Measurements from ENCODE around the gene OXNAD1. TPM values are rescaled to one million over a fixed set of nuclear protein-coding genes. Genes with fewer than 3 reads are reported as not detected.

Gene OXNAD1
- total RNA-seq, 1 experiment from 2014 or later, result 12.1 TPM

DNA sequence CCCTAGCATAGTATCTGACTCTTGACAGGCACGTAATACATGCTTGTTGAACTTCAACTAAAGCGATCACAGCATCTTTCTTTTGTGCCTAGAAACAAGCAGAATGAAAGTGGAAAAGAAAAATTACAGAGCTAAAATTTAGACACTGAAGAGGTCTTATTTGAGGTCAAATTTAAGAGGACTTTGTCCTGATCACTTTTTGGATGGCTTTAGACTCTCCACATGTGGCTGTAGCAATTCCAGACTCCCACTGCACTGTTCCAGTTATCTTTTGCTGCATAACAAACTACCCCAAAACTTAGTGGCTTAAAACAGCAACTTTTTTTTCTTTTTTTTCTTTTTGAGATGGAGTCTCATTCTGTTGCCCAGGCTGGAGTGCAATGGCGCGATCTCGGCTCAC, 23.8 kb upstream of the OXNAD1 start:
- intact Hi-C loops (cut with micrococcal nuclease), result no loop called here
- RAD21 ChIA-PET (ENCODE audit: low non-redundant PET in 1 of 2, low total read pairs in 2 of 2, uncharacterized antibody in 2 of 2, unreplicated experiment in 2 of 2), result no interaction called here
- DNase-seq (ENCODE audit: low read depth, low spot score) (no peak), ATAC-seq (no peak)
- H3K4me1 ChIP-seq (ENCODE audit: control insufficient read depth in 1 of 2, insufficient read depth in 2 of 2, low read length in 2 of 2), result peaks cover 0 to 16% of the 10 kb centered on the region in 2 experiments; a peak in 2 of 4 replicates
- H3K9me2 ChIP-seq (ENCODE audit: insufficient read depth), result no peaks in the 10 kb centered on the region
- POLR2A ChIA-PET, result no interaction called here
- TF ChIP-seq POLR2A (IDR thresholded peaks at IDR 0.05; ENCODE audit: borderline replicate concordance, extremely low read depth, insufficient read depth, insufficient read length) (no peak), SRF (IDR thresholded peaks at IDR 0.05; ENCODE audit: low read depth) (no peak), SP1 (IDR thresholded peaks at IDR 0.05; ENCODE audit: low read depth) (no peak), ELF1 (IDR thresholded peaks at IDR 0.05; ENCODE audit: borderline replicate concordance, low read depth) (no peak), ZNF274 (IDR thresholded peaks at IDR 0.05; ENCODE audit: low read depth, low read length) (no peak), EGR1 (IDR thresholded peaks at IDR 0.05; ENCODE audit: low read depth) (no peak), EZH2phosphoT487 (IDR thresholded peaks at IDR 0.05; ENCODE audit: borderline replicate concordance) (no peak)
- TF ChIP-seq, protein P1, sequence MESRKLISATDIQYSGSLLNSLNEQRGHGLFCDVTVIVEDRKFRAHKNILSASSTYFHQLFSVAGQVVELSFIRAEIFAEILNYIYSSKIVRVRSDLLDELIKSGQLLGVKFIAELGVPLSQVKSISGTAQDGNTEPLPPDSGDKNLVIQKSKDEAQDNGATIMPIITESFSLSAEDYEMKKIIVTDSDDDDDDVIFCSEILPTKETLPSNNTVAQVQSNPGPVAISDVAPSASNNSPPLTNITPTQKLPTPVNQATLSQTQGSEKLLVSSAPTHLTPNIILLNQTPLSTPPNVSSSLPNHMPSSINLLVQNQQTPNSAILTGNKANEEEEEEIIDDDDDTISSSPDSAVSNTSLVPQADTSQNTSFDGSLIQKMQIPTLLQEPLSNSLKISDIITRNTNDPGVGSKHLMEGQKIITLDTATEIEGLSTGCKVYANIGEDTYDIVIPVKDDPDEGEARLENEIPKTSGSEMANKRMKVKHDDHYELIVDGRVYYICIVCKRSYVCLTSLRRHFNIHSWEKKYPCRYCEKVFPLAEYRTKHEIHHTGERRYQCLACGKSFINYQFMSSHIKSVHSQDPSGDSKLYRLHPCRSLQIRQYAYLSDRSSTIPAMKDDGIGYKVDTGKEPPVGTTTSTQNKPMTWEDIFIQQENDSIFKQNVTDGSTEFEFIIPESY (IDR thresholded peaks at IDR 0.05; ENCODE audit: extremely low read depth, insufficient replicate concordance, low read length), result no peak
- TF ChIP-seq, protein P2, sequence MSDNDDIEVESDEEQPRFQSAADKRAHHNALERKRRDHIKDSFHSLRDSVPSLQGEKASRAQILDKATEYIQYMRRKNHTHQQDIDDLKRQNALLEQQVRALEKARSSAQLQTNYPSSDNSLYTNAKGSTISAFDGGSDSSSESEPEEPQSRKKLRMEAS (IDR thresholded peaks at IDR 0.05), result no peak
- no peak overlapping the region for H3K27ac ChIP-seq (ENCODE audit: low read depth, low read length)
- H3K79me2 ChIP-seq (ENCODE audit: insufficient read depth, low read length), result no peaks in the 10 kb centered on the region
- no peak overlapping the region for H3K9ac ChIP-seq (ENCODE audit: low read length)
- no peaks in the 10 kb centered on the region for H3K9me3 ChIP-seq (ENCODE audit: control insufficient read depth in 1 of 2, insufficient read depth in 1 of 2, low read depth in 1 of 2, low read length in 2 of 2)
- CTCF ChIA-PET, result no interaction called here
- H3K4me2 ChIP-seq (ENCODE audit: low read length), result no peak overlapping the region
- no peaks in the 10 kb centered on the region for H3K36me3 ChIP-seq (ENCODE audit: control insufficient read depth in 1 of 2, insufficient read depth in 2 of 2, low read length in 2 of 2)
- BruUV-seq (replicated peaks), result no TSS peak
- no peak overlapping the region for H2AFZ ChIP-seq (ENCODE audit: low read depth, low read length, poor library complexity, severe bottlenecking)
- H4K20me1 ChIP-seq (ENCODE audit: insufficient read depth), result no peaks in the 10 kb centered on the region
- no peaks in the 10 kb centered on the region for H3K27me3 ChIP-seq (ENCODE audit: insufficient read depth, low read length)
- no peak overlapping the region for H3K4me3 ChIP-seq (replicated peaks in 1 of 2; ENCODE audit: low read depth in 1 of 2, low read length in 2 of 2)

DNA sequence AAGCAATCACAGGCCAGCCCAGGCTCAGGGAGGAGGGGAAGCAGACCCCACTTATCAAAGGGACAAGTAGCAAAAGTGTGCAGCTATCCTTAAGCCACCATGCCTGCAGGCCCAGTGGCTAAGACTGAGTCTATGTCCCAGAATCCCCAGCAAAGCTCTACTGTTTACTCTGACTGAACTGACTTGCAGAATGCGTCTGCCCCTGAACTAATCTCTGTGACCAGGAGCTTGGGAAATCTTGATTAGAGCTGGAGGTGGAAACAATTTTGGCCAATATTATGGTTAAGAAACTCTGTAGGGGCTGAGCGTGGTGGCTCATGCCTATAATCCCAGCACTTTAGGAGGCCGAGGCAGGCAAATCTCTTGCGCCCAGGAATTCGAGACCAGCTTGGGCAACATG, 22.8 kb upstream of the OXNAD1 start:
- TF ChIP-seq EZH2 (IDR thresholded peaks at IDR 0.05) (no peak), SRF (IDR thresholded peaks at IDR 0.05; ENCODE audit: low read depth) (no peak), JUND (IDR thresholded peaks at IDR 0.05) (no peak), POLR2A (IDR thresholded peaks at IDR 0.05; ENCODE audit: borderline replicate concordance, extremely low read depth, insufficient read depth, insufficient read length) (no peak), YY1 (IDR thresholded peaks at IDR 0.05; ENCODE audit: extremely low read depth, insufficient replicate concordance, low read depth, low read length) (no peak), EZH2phosphoT487 (IDR thresholded peaks at IDR 0.05; ENCODE audit: borderline replicate concordance) (no peak), TCF7L2 (IDR thresholded peaks at IDR 0.05; ENCODE audit: borderline replicate concordance, extremely low read depth, insufficient read depth, insufficient read length) (no peak)
- TF ChIP-seq, protein P2 (IDR thresholded peaks at IDR 0.05), result no peak
- TF ChIP-seq, protein P3, sequence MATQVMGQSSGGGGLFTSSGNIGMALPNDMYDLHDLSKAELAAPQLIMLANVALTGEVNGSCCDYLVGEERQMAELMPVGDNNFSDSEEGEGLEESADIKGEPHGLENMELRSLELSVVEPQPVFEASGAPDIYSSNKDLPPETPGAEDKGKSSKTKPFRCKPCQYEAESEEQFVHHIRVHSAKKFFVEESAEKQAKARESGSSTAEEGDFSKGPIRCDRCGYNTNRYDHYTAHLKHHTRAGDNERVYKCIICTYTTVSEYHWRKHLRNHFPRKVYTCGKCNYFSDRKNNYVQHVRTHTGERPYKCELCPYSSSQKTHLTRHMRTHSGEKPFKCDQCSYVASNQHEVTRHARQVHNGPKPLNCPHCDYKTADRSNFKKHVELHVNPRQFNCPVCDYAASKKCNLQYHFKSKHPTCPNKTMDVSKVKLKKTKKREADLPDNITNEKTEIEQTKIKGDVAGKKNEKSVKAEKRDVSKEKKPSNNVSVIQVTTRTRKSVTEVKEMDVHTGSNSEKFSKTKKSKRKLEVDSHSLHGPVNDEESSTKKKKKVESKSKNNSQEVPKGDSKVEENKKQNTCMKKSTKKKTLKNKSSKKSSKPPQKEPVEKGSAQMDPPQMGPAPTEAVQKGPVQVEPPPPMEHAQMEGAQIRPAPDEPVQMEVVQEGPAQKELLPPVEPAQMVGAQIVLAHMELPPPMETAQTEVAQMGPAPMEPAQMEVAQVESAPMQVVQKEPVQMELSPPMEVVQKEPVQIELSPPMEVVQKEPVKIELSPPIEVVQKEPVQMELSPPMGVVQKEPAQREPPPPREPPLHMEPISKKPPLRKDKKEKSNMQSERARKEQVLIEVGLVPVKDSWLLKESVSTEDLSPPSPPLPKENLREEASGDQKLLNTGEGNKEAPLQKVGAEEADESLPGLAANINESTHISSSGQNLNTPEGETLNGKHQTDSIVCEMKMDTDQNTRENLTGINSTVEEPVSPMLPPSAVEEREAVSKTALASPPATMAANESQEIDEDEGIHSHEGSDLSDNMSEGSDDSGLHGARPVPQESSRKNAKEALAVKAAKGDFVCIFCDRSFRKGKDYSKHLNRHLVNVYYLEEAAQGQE (IDR thresholded peaks at IDR 0.05; ENCODE audit: low read depth), result no peak
- Histone ChIP-seq H3K9ac (ENCODE audit: low read length) (no peak overlapping the region), H3K27me3 (ENCODE audit: insufficient read depth, low read length) (no peaks in the 10 kb centered on the region), H3K36me3 (ENCODE audit: control insufficient read depth in 1 of 2, insufficient read depth in 2 of 2, low read length in 2 of 2) (no peaks in the 10 kb centered on the region), H3K27ac (ENCODE audit: low read depth, low read length) (no peak overlapping the region), H3K4me1 (ENCODE audit: control insufficient read depth in 1 of 2, insufficient read depth in 2 of 2, low read length in 2 of 2) (peaks cover 0 to 20% of the 10 kb centered on the region in 2 experiments; a peak in 2 of 4 replicates), H3K4me2 (ENCODE audit: low read length) (no peak overlapping the region), H3K79me2 (ENCODE audit: insufficient read depth, low read length) (no peaks in the 10 kb centered on the region), H3K9me3 (ENCODE audit: control insufficient read depth in 1 of 2, insufficient read depth in 1 of 2, low read depth in 1 of 2, low read length in 2 of 2) (no peaks in the 10 kb centered on the region), H4K20me1 (ENCODE audit: insufficient read depth) (no peaks in the 10 kb centered on the region), H3K9me2 (ENCODE audit: insufficient read depth) (no peaks in the 10 kb centered on the region), H2AFZ (ENCODE audit: low read depth, low read length, poor library complexity, severe bottlenecking) (no peak overlapping the region), H3K4me3 (replicated peaks in 1 of 2; ENCODE audit: low read depth in 1 of 2, low read length in 2 of 2) (no peak overlapping the region)
- BruUV-seq (replicated peaks), result no TSS peak
- ChIA-PET POLR2A (no interaction called here), CTCF (no interaction called here), RAD21 (ENCODE audit: low non-redundant PET in 1 of 2, low total read pairs in 2 of 2, uncharacterized antibody in 2 of 2, unreplicated experiment in 2 of 2) (no interaction called here)
- DNase-seq (ENCODE audit: low read depth, low spot score) (no peak), ATAC-seq (no peak)
- intact Hi-C loops (cut with micrococcal nuclease), result no loop called here

Measured in HCT116 (cell line).